GM12878 (cell line): ENCODE results near the gene PITPNM3. TPM values are rescaled to one million over a fixed set of nuclear protein-coding genes. Genes with fewer than 3 reads are reported as not detected.

Source experiments
- ATAC-seq: fragments of 200-7000 bp; cut with Tn5 transposase; 3 replicates; pipeline ENCODE4 v1.9.1; 2020; ENCODE audit warnings: mild to moderate bottlenecking, moderate library complexity
- BruUV-seq: library from RNA; stranded (reverse); fragments of 400-500 nt; replicated peaks from 2 replicates; lab custom pipeline; 2021; lab: Mats Ljungman, UMichigan
- CTCF ChIA-PET: fragments of 300-600 bp; sonication (Branson Sonifier 250); formaldehyde crosslinking; extraction: SDS; loops from one replicate; lab custom pipeline; 2021; ENCODE audit warnings: inconsistent platforms; lab: Yijun Ruan, JAX
- POLR2A ChIA-PET: fragments of 350-600 bp; formaldehyde crosslinking; extraction: SDS; loops from one replicate; lab custom pipeline; 2021; ENCODE audit warnings: inconsistent platforms; lab: Charles Lee
- RAD21 ChIA-PET: fragments of 300-600 bp; sonication (Branson Sonifier 250); formaldehyde crosslinking; loops from one replicate; lab custom pipeline; 2023; ENCODE audit warnings: antibody characterized with exemption; ENCODE audit not compliant: unreplicated experiment; lab: Charles Lee
- SMC1A ChIA-PET: fragments of 300-600 bp; sonication (Branson Sonifier 250); formaldehyde crosslinking; loops from one replicate; lab custom pipeline; 2023; ENCODE audit not compliant: unreplicated experiment, uncharacterized antibody; lab: Charles Lee
- DNase-seq: peaks from one replicate; pipeline ENCODE4 v3.0.0-alpha.2; 2011; ENCODE audit warnings: low read depth, low spot score
- FAIRE-seq: peaks from 3 replicates; lab custom pipeline; 2011; peaks lifted over from hg19 to GRCh38; lab: Jason Lieb, UNC
- H2AFZ ChIP-seq: 2 replicates; pipeline ENCODE4 v1.6.0; 2011; ENCODE audit warnings: low read depth, low read length, control low read depth; ENCODE audit not compliant: control insufficient read depth
- H3K27ac ChIP-seq: 2 replicates; pipeline ENCODE4 v1.5.1; 2011; ENCODE audit warnings: control low read depth; ENCODE audit not compliant: control insufficient read depth, insufficient read depth
- H3K27me3 ChIP-seq, 2 experiments: replicated peaks in 1 of 2; 2 replicates each; pipeline versions ENCODE4 v1.6.0 to v1.6.1; 2011; ENCODE audit warnings: low read length in 1 of 2; ENCODE audit not compliant: control insufficient read depth in 2 of 2, insufficient read depth in 2 of 2
- H3K36me3 ChIP-seq, 2 experiments: 2 replicates each; pipeline ENCODE4 v1.5.1; 2011; ENCODE audit warnings: low read length in 1 of 2; ENCODE audit not compliant: control insufficient read depth in 2 of 2, insufficient read depth in 2 of 2
- H3K4me1 ChIP-seq: 2 replicates; pipeline ENCODE4 v1.6.1; 2011; ENCODE audit warnings: mild to moderate bottlenecking, low read length, moderate library complexity, mixed read lengths; ENCODE audit not compliant: control insufficient read depth, insufficient read depth
- H3K4me2 ChIP-seq: 2 replicates; pipeline ENCODE4 v1.6.0; 2011; ENCODE audit warnings: control low read depth; ENCODE audit not compliant: control insufficient read depth, insufficient read depth
- H3K4me3 ChIP-seq: fragments of 200-600 bp; sonication (generic); 2 replicates; pipeline ENCODE4 v1.5.1; 2016
- H3K79me2 ChIP-seq: 2 replicates; pipeline ENCODE4 v1.6.0; 2011; ENCODE audit warnings: low read length; ENCODE audit not compliant: control insufficient read depth, insufficient read depth
- H3K9ac ChIP-seq: 2 replicates; pipeline ENCODE4 v1.8.0; 2011; ENCODE audit warnings: low read length, control low read depth, mixed read lengths; ENCODE audit not compliant: control insufficient read depth, insufficient read depth
- H3K9me3 ChIP-seq: replicated peaks from 3 replicates; pipeline ENCODE4 v1.5.1; 2011; ENCODE audit warnings: mild to moderate bottlenecking, low read length; ENCODE audit not compliant: control insufficient read depth, insufficient read depth
- H4K20me1 ChIP-seq: 2 replicates; pipeline ENCODE4 v1.6.0; 2011; ENCODE audit not compliant: control insufficient read depth, insufficient read depth
- EED ChIP-seq: sonication (generic); IDR thresholded peaks from 2 replicates; pipeline ENCODE4 v1.6.1; 2016; ENCODE audit warnings: antibody characterized with exemption, low read depth
- JUNB ChIP-seq: IDR thresholded peaks from 2 replicates; pipeline ENCODE4 v1.6.1; 2016; ENCODE audit warnings: antibody characterized with exemption, mild to moderate bottlenecking
- LARP7 ChIP-seq: fragments of 450-650 bp; IDR thresholded peaks from 2 replicates; pipeline ENCODE4 v1.6.1; 2017; ENCODE audit warnings: mild to moderate bottlenecking
- NFIC ChIP-seq: IDR thresholded peaks from 2 replicates; pipeline ENCODE4 v1.6.1; 2012; ENCODE audit warnings: low read depth, mild to moderate bottlenecking, inconsistent platforms, low read length, moderate library complexity
- RCOR1 ChIP-seq: conservative IDR thresholded peaks from 2 replicates; pipeline ENCODE4 v1.6.1; 2012; ENCODE audit warnings: low read depth, low read length, improper control_type of control experiment
- SIX5 ChIP-seq: IDR thresholded peaks from 2 replicates; pipeline ENCODE4 v1.6.1; 2011; ENCODE audit warnings: mild to moderate bottlenecking, low read depth, low read length, moderate library complexity; ENCODE audit not compliant: severe bottlenecking
- SPI1 ChIP-seq: IDR thresholded peaks from 2 replicates; pipeline ENCODE4 v1.6.1; 2011; ENCODE audit warnings: low read depth, mild to moderate bottlenecking, low read length, moderate library complexity, borderline replicate concordance; ENCODE audit not compliant: insufficient read depth
- SUZ12 ChIP-seq: fragments of 200-600 bp; sonication (generic); IDR thresholded peaks from one replicate; pipeline ENCODE4 v1.6.1; 2018; ENCODE audit warnings: antibody characterized with exemption, mild to moderate bottlenecking; ENCODE audit not compliant: unreplicated experiment
- WGBS: methylation state at CpG from one replicate; pipeline ENCODE4 v1.1.6; 2016; ENCODE audit warnings: low lambda C conversion rate; ENCODE audit not compliant: insufficient replicate concordance, insufficient coverage; ENCODE audit errors: missing lambda C conversion rate; 5-methylcytosine and 5-hydroxymethylcytosine counted together
- in situ Hi-C: fragments of 300-500 bp; cut with MboI; formaldehyde crosslinking; loops from 9 replicates; pipeline ENCODE4 v1.14.3; 2018; ENCODE audit warnings: mixed read lengths
- intact Hi-C: fragments of 100-400 bp; cut with micrococcal nuclease; formaldehyde crosslinking; loops from one replicate; pipeline ENCODE4 v1.14.2; 2022; ENCODE audit not compliant: unreplicated experiment
- polyA plus RNA-seq, 11 experiments: library from polyadenylated mRNA; depleted of rRNA in 4 of 11; unstranded in 6 of 11; stranded (reverse) in 5 of 11; fragments of >200 nt; fragmentation: Nextera tagmentation in 4 of 11; fragmentation: Illumina TruSeq in 1 of 11; extraction: Ambion mirVana in 4 of 11; extraction: Trizol in 1 of 11; gene quantifications; 1 replicate in 1 of 11; 2 replicates in 10 of 11; pipeline versions ENCODE4 v1.2.1 to v1.2.3, GENCODE V29; 2011 to 2016; ENCODE audit warnings: inconsistent platforms in 2 of 11, missing spikeins in 2 of 11, low read depth in 1 of 11
- total RNA-seq, 4 experiments: library from RNA; depleted of rRNA in 3 of 4; stranded (reverse); fragments of >200 nt in 3 of 4; fragmentation: Illumina TruSeq in 1 of 4; extraction: Trizol in 1 of 4; gene quantifications; 2 replicates each; pipeline versions ENCODE4 v1.2.1 to v1.2.3, GENCODE V29; 2013 to 2021
- TF ChIP-seq, protein P1 (sequence below), 3 experiments: IDR thresholded peaks in 2 of 3; conservative IDR thresholded peaks in 1 of 3; 2 replicates each; pipeline ENCODE4 v1.5.1; 2011; ENCODE audit warnings: low read depth in 3 of 3, low read length in 3 of 3, mild to moderate bottlenecking in 3 of 3, control low read depth in 2 of 3, moderate library complexity in 2 of 3, inconsistent platforms in 1 of 3, mixed read lengths in 1 of 3; ENCODE audit not compliant: control insufficient read depth in 2 of 3, insufficient read depth in 1 of 3; ENCODE audit errors: extremely low read depth in 1 of 3
- TF ChIP-seq, protein P2 (sequence below): fragments of 450-650 bp; IDR thresholded peaks from 2 replicates; pipeline ENCODE4 v1.6.1; 2017; ENCODE audit warnings: mild to moderate bottlenecking, moderate library complexity
- TF ChIP-seq, protein P3 (sequence below): fragments of 450-650 bp; conservative IDR thresholded peaks from 2 replicates; pipeline ENCODE4 v1.6.1; 2017; ENCODE audit warnings: mild to moderate bottlenecking, moderate library complexity
- TF ChIP-seq, protein P4 (sequence below): IDR thresholded peaks from 2 replicates; pipeline ENCODE4 v1.6.1; 2012; ENCODE audit warnings: mild to moderate bottlenecking, low read depth, low read length

PITPNM3 gene
- total and polyA plus RNA-seq, 10 of the 15 experiments (the other 5 are each of a cell fraction or from before 2014, with no cell fraction given) = 0.02 to 0.49 (median 0.19) TPM; not detected in 1

DNA sequence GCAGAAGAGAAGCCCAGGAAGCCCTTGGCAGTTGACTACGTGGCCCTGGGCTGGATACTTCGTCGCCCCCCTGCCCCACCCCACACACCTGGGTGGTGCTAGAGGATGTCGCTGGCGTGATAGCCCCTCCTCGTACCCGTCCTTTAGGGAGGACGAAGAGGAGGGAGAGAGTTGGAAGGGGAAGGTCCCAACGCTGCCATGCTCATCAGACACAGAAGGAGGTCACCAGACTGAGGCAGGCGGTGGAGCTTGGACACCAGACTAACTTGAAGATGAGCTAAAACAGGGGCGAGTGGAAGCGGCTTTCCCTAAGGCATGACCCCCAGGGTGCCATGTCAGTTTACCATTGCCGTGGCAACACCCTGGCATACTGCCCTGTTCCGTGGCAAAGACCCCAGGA lies 132.4 kb downstream of the PITPNM3 start:
- CTCF ChIA-PET = interaction anchor here (0.5 to 2.8 kb wide), 8 partner anchors 11 to 839 kb away, joined by 3 to 9 read pairs (median 4); partner anchors contain the start of genes AIPL1 and NLRP1
- Histone ChIP-seq H2AFZ (no peak overlapping the region), H3K4me3 (no peak overlapping the region), H3K9me3 (no peaks in the 10 kb centered on the region), H3K4me1 (peaks cover 7% of the 10 kb centered on the region), H3K27ac (no peak overlapping the region), H4K20me1 (no peaks in the 10 kb centered on the region), H3K27me3 (no peaks in the 10 kb centered on the region; a peak in 2 of 4 replicates), H3K4me2 (no peak overlapping the region), H3K79me2 (no peaks in the 10 kb centered on the region), H3K9ac (no peak overlapping the region), H3K36me3 (no peaks in the 10 kb centered on the region)
- no peak for ATAC-seq
- WGBS = 32% methylated on average over 14 of the region's 14 CpGs
- no peak for DNase-seq
- RAD21 ChIA-PET = interaction anchor here (0.9 to 1.9 kb wide), 2 partner anchors 12 to 836 kb away, joined by 4 to 6 read pairs; no protein-coding TSS in a partner anchor
- POLR2A ChIA-PET = no interaction called here
- BruUV-seq = no TSS peak
- SMC1A ChIA-PET = interaction anchor here (0.7 to 1.2 kb wide), 2 partner anchors 679 to 831 kb away, joined by 3 read pairs; no protein-coding TSS in a partner anchor
- no peak for FAIRE-seq
- intact Hi-C loops = loop anchor here (5.0 kb wide), 1 partner anchor 717 kb away; no protein-coding TSS in a partner anchor
- in situ Hi-C loops = loop anchor here (5.0 to 25.0 kb wide), 2 partner anchors 712 to 837 kb away; no protein-coding TSS in a partner anchor
- TF ChIP-seq SUZ12 (no peak), EED (no peak), SPI1 (no peak), NFIC (no peak), JUNB (no peak), RCOR1 (no peak), SIX5 (no peak), LARP7 (no peak)
- TF ChIP-seq, protein P1, sequence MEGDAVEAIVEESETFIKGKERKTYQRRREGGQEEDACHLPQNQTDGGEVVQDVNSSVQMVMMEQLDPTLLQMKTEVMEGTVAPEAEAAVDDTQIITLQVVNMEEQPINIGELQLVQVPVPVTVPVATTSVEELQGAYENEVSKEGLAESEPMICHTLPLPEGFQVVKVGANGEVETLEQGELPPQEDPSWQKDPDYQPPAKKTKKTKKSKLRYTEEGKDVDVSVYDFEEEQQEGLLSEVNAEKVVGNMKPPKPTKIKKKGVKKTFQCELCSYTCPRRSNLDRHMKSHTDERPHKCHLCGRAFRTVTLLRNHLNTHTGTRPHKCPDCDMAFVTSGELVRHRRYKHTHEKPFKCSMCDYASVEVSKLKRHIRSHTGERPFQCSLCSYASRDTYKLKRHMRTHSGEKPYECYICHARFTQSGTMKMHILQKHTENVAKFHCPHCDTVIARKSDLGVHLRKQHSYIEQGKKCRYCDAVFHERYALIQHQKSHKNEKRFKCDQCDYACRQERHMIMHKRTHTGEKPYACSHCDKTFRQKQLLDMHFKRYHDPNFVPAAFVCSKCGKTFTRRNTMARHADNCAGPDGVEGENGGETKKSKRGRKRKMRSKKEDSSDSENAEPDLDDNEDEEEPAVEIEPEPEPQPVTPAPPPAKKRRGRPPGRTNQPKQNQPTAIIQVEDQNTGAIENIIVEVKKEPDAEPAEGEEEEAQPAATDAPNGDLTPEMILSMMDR (IDR thresholded peaks at IDR 0.05 in 2 of 3, conservative IDR thresholded peaks at IDR 0.05 in 1 of 3; ENCODE audit: control insufficient read depth in 2 of 3, extremely low read depth in 1 of 3, insufficient read depth in 1 of 3, low read depth in 3 of 3, low read length in 3 of 3) = no peak
- TF ChIP-seq, protein P2, sequence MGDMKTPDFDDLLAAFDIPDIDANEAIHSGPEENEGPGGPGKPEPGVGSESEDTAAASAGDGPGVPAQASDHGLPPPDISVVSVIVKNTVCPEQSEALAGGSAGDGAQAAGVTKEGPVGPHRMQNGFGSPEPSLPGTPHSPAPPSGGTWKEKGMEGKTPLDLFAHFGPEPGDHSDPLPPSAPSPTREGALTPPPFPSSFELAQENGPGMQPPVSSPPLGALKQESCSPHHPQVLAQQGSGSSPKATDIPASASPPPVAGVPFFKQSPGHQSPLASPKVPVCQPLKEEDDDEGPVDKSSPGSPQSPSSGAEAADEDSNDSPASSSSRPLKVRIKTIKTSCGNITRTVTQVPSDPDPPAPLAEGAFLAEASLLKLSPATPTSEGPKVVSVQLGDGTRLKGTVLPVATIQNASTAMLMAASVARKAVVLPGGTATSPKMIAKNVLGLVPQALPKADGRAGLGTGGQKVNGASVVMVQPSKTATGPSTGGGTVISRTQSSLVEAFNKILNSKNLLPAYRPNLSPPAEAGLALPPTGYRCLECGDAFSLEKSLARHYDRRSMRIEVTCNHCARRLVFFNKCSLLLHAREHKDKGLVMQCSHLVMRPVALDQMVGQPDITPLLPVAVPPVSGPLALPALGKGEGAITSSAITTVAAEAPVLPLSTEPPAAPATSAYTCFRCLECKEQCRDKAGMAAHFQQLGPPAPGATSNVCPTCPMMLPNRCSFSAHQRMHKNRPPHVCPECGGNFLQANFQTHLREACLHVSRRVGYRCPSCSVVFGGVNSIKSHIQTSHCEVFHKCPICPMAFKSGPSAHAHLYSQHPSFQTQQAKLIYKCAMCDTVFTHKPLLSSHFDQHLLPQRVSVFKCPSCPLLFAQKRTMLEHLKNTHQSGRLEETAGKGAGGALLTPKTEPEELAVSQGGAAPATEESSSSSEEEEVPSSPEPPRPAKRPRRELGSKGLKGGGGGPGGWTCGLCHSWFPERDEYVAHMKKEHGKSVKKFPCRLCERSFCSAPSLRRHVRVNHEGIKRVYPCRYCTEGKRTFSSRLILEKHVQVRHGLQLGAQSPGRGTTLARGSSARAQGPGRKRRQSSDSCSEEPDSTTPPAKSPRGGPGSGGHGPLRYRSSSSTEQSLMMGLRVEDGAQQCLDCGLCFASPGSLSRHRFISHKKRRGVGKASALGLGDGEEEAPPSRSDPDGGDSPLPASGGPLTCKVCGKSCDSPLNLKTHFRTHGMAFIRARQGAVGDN = no peak
- TF ChIP-seq, protein P3, sequence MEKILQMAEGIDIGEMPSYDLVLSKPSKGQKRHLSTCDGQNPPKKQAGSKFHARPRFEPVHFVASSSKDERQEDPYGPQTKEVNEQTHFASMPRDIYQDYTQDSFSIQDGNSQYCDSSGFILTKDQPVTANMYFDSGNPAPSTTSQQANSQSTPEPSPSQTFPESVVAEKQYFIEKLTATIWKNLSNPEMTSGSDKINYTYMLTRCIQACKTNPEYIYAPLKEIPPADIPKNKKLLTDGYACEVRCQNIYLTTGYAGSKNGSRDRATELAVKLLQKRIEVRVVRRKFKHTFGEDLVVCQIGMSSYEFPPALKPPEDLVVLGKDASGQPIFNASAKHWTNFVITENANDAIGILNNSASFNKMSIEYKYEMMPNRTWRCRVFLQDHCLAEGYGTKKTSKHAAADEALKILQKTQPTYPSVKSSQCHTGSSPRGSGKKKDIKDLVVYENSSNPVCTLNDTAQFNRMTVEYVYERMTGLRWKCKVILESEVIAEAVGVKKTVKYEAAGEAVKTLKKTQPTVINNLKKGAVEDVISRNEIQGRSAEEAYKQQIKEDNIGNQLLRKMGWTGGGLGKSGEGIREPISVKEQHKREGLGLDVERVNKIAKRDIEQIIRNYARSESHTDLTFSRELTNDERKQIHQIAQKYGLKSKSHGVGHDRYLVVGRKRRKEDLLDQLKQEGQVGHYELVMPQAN = no peak
- TF ChIP-seq, protein P4, sequence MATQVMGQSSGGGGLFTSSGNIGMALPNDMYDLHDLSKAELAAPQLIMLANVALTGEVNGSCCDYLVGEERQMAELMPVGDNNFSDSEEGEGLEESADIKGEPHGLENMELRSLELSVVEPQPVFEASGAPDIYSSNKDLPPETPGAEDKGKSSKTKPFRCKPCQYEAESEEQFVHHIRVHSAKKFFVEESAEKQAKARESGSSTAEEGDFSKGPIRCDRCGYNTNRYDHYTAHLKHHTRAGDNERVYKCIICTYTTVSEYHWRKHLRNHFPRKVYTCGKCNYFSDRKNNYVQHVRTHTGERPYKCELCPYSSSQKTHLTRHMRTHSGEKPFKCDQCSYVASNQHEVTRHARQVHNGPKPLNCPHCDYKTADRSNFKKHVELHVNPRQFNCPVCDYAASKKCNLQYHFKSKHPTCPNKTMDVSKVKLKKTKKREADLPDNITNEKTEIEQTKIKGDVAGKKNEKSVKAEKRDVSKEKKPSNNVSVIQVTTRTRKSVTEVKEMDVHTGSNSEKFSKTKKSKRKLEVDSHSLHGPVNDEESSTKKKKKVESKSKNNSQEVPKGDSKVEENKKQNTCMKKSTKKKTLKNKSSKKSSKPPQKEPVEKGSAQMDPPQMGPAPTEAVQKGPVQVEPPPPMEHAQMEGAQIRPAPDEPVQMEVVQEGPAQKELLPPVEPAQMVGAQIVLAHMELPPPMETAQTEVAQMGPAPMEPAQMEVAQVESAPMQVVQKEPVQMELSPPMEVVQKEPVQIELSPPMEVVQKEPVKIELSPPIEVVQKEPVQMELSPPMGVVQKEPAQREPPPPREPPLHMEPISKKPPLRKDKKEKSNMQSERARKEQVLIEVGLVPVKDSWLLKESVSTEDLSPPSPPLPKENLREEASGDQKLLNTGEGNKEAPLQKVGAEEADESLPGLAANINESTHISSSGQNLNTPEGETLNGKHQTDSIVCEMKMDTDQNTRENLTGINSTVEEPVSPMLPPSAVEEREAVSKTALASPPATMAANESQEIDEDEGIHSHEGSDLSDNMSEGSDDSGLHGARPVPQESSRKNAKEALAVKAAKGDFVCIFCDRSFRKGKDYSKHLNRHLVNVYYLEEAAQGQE = no peak
